Right lobe of liver (tissue), 6 donors: Measurements from ENCODE around the gene KATNIP. TPM values are rescaled to one million over a fixed set of nuclear protein-coding genes. Genes with fewer than 3 reads are reported as not detected.

ENCODE experiments used
- ATAC-seq, 4 donors: fragments of 200-7000 bp; cut with Tn5 transposase; one replicate each; pipeline ENCODE4 v1.9.1; 2020; ENCODE audit warnings: mild to moderate bottlenecking in 4 of 4, moderate library complexity in 4 of 4
- DNase-seq, 3 donors: peaks; one replicate each; pipeline ENCODE4 v3.0.0-alpha.2; 2020
- H3K27ac ChIP-seq, 3 donors: fragments of 200-600 bp; one replicate each; pipeline ENCODE4 v1.8.0; 2022
- H3K27me3 ChIP-seq, 2 donors: fragments of 200-600 bp; one replicate each; pipeline ENCODE4 v1.8.0; 2022
- H3K36me3 ChIP-seq, 4 donors: fragments of 200-600 bp; sonication (generic) in 1 of 4; one replicate each; pipeline versions ENCODE4 v1.5.1 to v1.8.0; 2017 to 2022; ENCODE audit warnings: control low read depth in 1 of 4
- H3K4me1 ChIP-seq, 4 donors: fragments of 200-600 bp; sonication (generic) in 1 of 4; one replicate each; pipeline versions ENCODE4 v1.5.1 to v1.8.0; 2017 to 2022; ENCODE audit warnings: control low read depth in 1 of 4
- H3K4me3 ChIP-seq, 3 donors: fragments of 200-600 bp; one replicate each; pipeline ENCODE4 v1.8.0; 2022
- H3K9me3 ChIP-seq, 4 donors: fragments of 200-600 bp; sonication (generic) in 1 of 4; one replicate each; pipeline versions ENCODE4 v1.5.1 to v1.8.0; 2017 to 2022; ENCODE audit warnings: control low read depth in 1 of 4
- POLR2A ChIP-seq: fragments of 450-650 bp; IDR thresholded peaks from one replicate; pipeline ENCODE4 v1.6.1; 2017; ENCODE audit warnings: antibody characterized with exemption, mild to moderate bottlenecking
- WGBS: methylation state at CpG from one replicate; pipeline ENCODE4 v1.1.6; 2018; ENCODE audit warnings: low coverage, low lambda C conversion rate; ENCODE audit not compliant: insufficient coverage; ENCODE audit errors: missing lambda C conversion rate; 5-methylcytosine and 5-hydroxymethylcytosine counted together
- intact Hi-C, 2 donors: fragments of 100-400 bp; cut with DNase I; formaldehyde crosslinking; loops; one replicate each; pipeline versions ENCODE4 v1.11.2 to v1.14.1; 2022
- total RNA-seq, 6 experiments: library from RNA; depleted of rRNA in 2 of 6; stranded (reverse); fragments of >200 nt in 2 of 6; fragmentation: NEBNext Ultra II Directional in 3 of 6; extraction: Animal tissue kit (Norgen Biotek cat#: 25700) in 3 of 6; gene quantifications; one replicate each; pipeline versions ENCODE4 v1.1.0 to v1.2.4, GENCODE V29; 2016 to 2023
- TF ChIP-seq, protein P1 (sequence below), 4 donors: fragments of 200-600 bp in 3 of 4; fragments of 450-650 bp in 1 of 4; IDR thresholded peaks; one replicate each; pipeline versions ENCODE4 v1.5.1 to v1.8.0; 2016 to 2022; ENCODE audit warnings: antibody characterized with exemption in 4 of 4, mild to moderate bottlenecking in 2 of 4
- donor health status: DM: no; HTN: yes; CAD: no.
- donor health status: DM: no; HTN: no; CAD: no.
- donor health status: DM: no; HTN: no; CAD: no.
- donor health status: DM: no; HTN: yes; CAD: no.
- donor health status: DM: no; HTN: yes; CAD: no.

KATNIP gene
- total RNA-seq, 6 experiments from 2014 or later: 6.1 to 10.2 (median 7.6) TPM

DNA sequence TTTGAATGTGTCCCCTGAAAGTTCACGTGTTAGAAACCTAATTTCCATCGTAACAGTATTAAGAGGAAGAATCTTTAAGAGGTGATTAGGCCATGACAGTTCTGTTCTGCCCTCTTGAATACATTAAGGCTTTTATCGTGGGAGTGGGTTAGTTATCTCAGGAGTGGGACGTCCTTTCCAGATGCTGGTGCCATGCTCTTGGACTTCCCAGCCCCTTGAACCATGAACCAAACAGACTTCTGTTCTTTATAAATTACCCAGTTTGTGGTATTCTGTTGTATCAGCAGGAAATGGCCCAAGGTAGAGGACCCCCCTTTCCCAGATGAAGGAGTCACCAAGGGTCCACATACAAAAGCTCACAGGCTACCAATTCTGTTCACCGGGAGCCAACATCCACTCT, 10.3 kb upstream of the KATNIP start:
- 80% methylated on average over 5 of the region's 5 CpGs for WGBS
- Histone ChIP-seq H3K9me3 (no peaks in the 10 kb centered on the region), H3K4me3 (no peak overlapping the region), H3K4me1 (no peaks in the 10 kb centered on the region), H3K27ac (no peak overlapping the region), H3K36me3 (peaks cover 0 to 85% (median 30%) of the 10 kb centered on the region in 4 donors), H3K27me3 (no peaks in the 10 kb centered on the region)
- ATAC-seq: no peak
- TF ChIP-seq, protein P1, sequence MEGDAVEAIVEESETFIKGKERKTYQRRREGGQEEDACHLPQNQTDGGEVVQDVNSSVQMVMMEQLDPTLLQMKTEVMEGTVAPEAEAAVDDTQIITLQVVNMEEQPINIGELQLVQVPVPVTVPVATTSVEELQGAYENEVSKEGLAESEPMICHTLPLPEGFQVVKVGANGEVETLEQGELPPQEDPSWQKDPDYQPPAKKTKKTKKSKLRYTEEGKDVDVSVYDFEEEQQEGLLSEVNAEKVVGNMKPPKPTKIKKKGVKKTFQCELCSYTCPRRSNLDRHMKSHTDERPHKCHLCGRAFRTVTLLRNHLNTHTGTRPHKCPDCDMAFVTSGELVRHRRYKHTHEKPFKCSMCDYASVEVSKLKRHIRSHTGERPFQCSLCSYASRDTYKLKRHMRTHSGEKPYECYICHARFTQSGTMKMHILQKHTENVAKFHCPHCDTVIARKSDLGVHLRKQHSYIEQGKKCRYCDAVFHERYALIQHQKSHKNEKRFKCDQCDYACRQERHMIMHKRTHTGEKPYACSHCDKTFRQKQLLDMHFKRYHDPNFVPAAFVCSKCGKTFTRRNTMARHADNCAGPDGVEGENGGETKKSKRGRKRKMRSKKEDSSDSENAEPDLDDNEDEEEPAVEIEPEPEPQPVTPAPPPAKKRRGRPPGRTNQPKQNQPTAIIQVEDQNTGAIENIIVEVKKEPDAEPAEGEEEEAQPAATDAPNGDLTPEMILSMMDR (IDR thresholded peaks at IDR 0.05): no peak
- no peak for TF ChIP-seq POLR2A
- DNase-seq: no peak
- intact Hi-C loops: no loop called here

DNA sequence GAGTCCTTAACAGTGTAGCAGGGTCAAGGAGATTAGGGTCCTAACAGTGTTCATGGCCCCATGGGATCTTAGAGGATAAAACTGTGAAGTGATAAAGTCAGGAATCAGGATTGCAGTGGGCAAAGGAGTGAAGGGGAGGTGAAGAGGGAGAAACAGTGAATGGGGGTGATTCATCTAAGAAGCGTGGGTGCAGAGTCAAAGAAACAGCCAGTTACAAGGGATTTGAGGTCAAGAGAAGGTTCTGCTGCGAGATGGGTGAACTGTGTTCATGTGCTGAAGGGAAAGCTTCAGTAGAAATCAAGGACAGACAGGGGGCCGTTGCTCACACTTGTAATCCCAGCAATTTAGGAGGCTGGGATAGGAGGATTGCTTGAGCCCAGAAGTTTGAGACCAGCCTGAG, 6.1 kb upstream of the KATNIP start:
- 77% methylated on average over 3 of the region's 3 CpGs for WGBS
- no peak for ATAC-seq
- DNase-seq: no peak
- H3K4me3 ChIP-seq: no peak overlapping the region
- peaks cover 0 to 64% (median 21%) of the 10 kb centered on the region in 4 donors for H3K36me3 ChIP-seq
- intact Hi-C loops: no loop called here
- peaks cover 0 to 6% (median 3%) of the 10 kb centered on the region in 4 donors for H3K4me1 ChIP-seq
- TF ChIP-seq, protein P1 (IDR thresholded peaks at IDR 0.05): no peak
- TF ChIP-seq POLR2A: no peak
- no peaks in the 10 kb centered on the region for H3K9me3 ChIP-seq
- H3K27me3 ChIP-seq: no peaks in the 10 kb centered on the region
- no peak overlapping the region for H3K27ac ChIP-seq

DNA sequence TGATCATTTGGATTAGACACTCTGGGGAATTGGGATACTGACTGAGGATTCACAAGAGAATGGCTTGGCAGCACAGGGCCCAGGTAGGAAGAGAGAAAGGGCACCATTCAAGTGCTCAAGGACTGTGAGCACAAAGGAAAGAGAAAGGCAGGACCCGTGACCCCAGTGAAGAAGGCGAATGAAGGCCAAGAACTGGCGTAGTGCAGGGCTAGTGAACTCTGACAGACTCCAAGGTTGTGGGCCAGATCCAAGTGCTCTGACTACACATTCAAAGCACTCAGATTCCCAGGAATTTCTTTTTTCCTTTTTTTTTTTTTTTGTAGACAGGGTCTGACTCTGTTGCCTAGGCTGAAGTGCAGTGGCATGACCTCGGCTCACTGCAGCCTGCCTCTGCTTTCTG, 5.3 kb upstream of the KATNIP start:
- ATAC-seq: no peak
- Histone ChIP-seq H3K36me3 (peaks cover 0 to 57% (median 21%) of the 10 kb centered on the region in 4 donors), H3K9me3 (no peaks in the 10 kb centered on the region), H3K27me3 (no peaks in the 10 kb centered on the region), H3K4me1 (peaks cover 0 to 8% (median 5%) of the 10 kb centered on the region in 4 donors), H3K4me3 (no peak overlapping the region), H3K27ac (no peak overlapping the region)
- no peak for DNase-seq
- TF ChIP-seq, protein P1 (IDR thresholded peaks at IDR 0.05): no peak
- no peak for TF ChIP-seq POLR2A
- 90% methylated on average over 3 of the region's 4 CpGs for WGBS
- intact Hi-C loops: no loop called here

DNA sequence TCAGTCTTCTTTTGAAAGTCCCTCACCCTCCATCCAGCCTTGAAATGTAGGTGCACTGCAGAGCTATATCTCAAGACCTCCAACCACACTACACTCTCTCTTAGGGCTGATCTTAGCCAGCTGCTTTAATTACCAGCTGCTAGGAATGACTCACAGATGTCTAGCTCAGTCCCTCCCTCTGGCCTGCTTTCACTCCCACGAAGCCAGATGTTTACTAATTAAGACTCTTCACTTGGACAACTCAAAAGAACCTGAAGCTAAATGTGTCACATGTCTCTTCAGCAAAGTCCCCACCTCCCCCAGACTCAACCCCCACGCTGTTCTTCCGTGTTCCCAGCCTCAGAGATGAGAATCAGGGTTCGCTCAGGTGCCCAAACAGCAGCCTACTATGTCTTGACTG, 2.8 kb upstream of the KATNIP start:
- no peak overlapping the region for H3K27ac ChIP-seq
- H3K9me3 ChIP-seq: no peaks in the 10 kb centered on the region
- DNase-seq: no peak
- 85% methylated on average over 4 of the region's 4 CpGs for WGBS
- intact Hi-C loops: no loop called here
- peaks cover 0 to 16% (median 5%) of the 10 kb centered on the region in 4 donors for H3K4me1 ChIP-seq
- no peak for ATAC-seq
- H3K27me3 ChIP-seq: no peaks in the 10 kb centered on the region
- no peak for TF ChIP-seq POLR2A
- TF ChIP-seq, protein P1 (IDR thresholded peaks at IDR 0.05): no peak
- H3K36me3 ChIP-seq: peaks cover 0 to 33% (median 12%) of the 10 kb centered on the region in 4 donors
- no peak overlapping the region for H3K4me3 ChIP-seq

DNA sequence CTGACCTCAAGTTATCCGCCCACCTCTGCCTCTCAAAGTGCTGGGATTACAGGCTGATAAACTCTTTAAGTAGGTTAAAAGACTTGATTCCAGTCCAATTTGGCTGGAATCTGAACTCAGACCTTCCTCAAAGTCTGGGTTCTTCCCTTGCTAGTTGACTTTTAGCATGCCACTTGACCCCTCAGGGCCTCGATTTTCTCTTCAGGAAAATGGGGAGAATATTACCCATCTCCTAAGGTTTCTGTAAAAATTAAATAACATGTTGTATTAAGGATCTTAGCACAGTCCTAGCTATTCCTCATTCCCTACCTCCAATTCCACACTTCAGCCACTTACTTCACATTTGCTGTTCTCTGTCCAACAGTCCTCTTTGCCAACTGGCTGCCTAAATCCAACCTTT, 2.1 kb upstream of the KATNIP start:
- DNase-seq: no peak
- Histone ChIP-seq H3K36me3 (peaks cover 0 to 26% (median 9%) of the 10 kb centered on the region in 4 donors), H3K27ac (no peak overlapping the region), H3K27me3 (no peaks in the 10 kb centered on the region), H3K4me1 (peaks cover 0 to 16% (median 5%) of the 10 kb centered on the region in 4 donors), H3K4me3 (no peak overlapping the region), H3K9me3 (no peaks in the 10 kb centered on the region)
- 85% methylated on average over 2 of the region's 2 CpGs for WGBS
- TF ChIP-seq POLR2A: no peak
- TF ChIP-seq, protein P1 (IDR thresholded peaks at IDR 0.05): no peak
- intact Hi-C loops: no loop called here
- no peak for ATAC-seq
